T-helper 17 cell (primary cell): ENCODE data around the gene GLG1. TPM values are rescaled to one million over a fixed set of nuclear protein-coding genes. Genes with fewer than 3 reads are reported as not detected.
A peak's percentile ranks its signal among the peaks of the same experiment; 100 is the strongest.

Experiments
- ATAC-seq: fragments of 150-1000 bp; cut with Tn5 transposase; 2 replicates; pipeline ENCODE4 v1.10.0; 2021; ENCODE audit warnings: mild to moderate bottlenecking, moderate library complexity
- DNase-seq, 3 donors: peaks; one replicate each; pipeline versions ENCODE4 v3.0.0 to v3.0.0-alpha.2; 2020 to 2021
- H3K9me3 ChIP-seq: one replicate; pipeline ENCODE4 v1.7.0; 2013; ENCODE audit warnings: low read length, mild to moderate bottlenecking; ENCODE audit not compliant: control insufficient read depth, poor library complexity, severe bottlenecking
- H3K27ac Mint-ChIP-seq: one replicate; pipeline ENCODE4 v1.8.0; 2022; ENCODE audit warnings: mild to moderate bottlenecking, moderate library complexity, mixed read lengths
- H3K27me3 Mint-ChIP-seq: one replicate; pipeline ENCODE4 v1.8.0; 2022; ENCODE audit warnings: mixed read lengths
- H3K36me3 Mint-ChIP-seq: one replicate; pipeline ENCODE4 v1.8.0; 2022; ENCODE audit warnings: low read depth, mixed read lengths
- H3K4me1 Mint-ChIP-seq: one replicate; pipeline ENCODE4 v1.8.0; 2022; ENCODE audit warnings: mild to moderate bottlenecking, mixed read lengths
- H3K4me3 Mint-ChIP-seq: one replicate; pipeline ENCODE4 v1.8.0; 2022; ENCODE audit warnings: mild to moderate bottlenecking, moderate library complexity, mixed read lengths
- total RNA-seq, 4 donors: library from RNA in 2 of 4; stranded (reverse) in 2 of 4; gene quantifications; one replicate each; pipeline ENCODE4 v1.2.3 and lab custom pipeline; 2022 to 2026

GLG1 gene
- total RNA-seq, 2 donors from 2014 or later, result 166 to 180 TPM

- peak overlapping the region; percentile 98 for H3K4me3 Mint-ChIP-seq
- H3K9me3 ChIP-seq, result no peaks in the 10 kb centered on the region
- DNase-seq (no peak), ATAC-seq (no peak)
- peak overlapping the region; percentile 95 for H3K27ac Mint-ChIP-seq
- peaks cover 58% of the 10 kb centered on the region for H3K4me1 Mint-ChIP-seq
- no peaks in the 10 kb centered on the region for H3K36me3 Mint-ChIP-seq
- no peaks in the 10 kb centered on the region for H3K27me3 Mint-ChIP-seq
Observed at GRCh38 chr16:74605332-74605731, 1.6 kb downstream of the GLG1 start.

GRCh38 chr16:74603848-74604247 lies 3.1 kb downstream of the GLG1 start:
- no peaks in the 10 kb centered on the region for H3K9me3 ChIP-seq
- H3K36me3 Mint-ChIP-seq, result peaks cover 2% of the 10 kb centered on the region
- peak overlapping the region; percentile 98 for H3K4me3 Mint-ChIP-seq
- DNase-seq, result no peak
- peaks cover 64% of the 10 kb centered on the region for H3K4me1 Mint-ChIP-seq
- no peaks in the 10 kb centered on the region for H3K27me3 Mint-ChIP-seq
- peak overlapping the region; percentile 95 for H3K27ac Mint-ChIP-seq
- no peak for ATAC-seq

- ATAC-seq (peak; percentile 98), DNase-seq (peak; percentile 37 to 66 (median 43))
- Mint-ChIP-seq H3K27ac (peak overlapping the region; percentile 95), H3K4me1 (peaks cover 60% of the 10 kb centered on the region), H3K4me3 (peak overlapping the region; percentile 78), H3K36me3 (peaks cover 2% of the 10 kb centered on the region), H3K27me3 (no peaks in the 10 kb centered on the region)
- H3K9me3 ChIP-seq, result no peaks in the 10 kb centered on the region
Observed at GRCh38 chr16:74601126-74601871, 5.6 kb downstream of the GLG1 start.

GRCh38 chr16:74596586-74596985 lies 10.3 kb downstream of the GLG1 start:
- H3K27me3 Mint-ChIP-seq, result no peaks in the 10 kb centered on the region
- H3K27ac Mint-ChIP-seq, result peak overlapping the region; percentile 14
- ATAC-seq, result no peak
- peaks cover 46% of the 10 kb centered on the region for H3K4me1 Mint-ChIP-seq
- no peak for DNase-seq
- no peak overlapping the region for H3K4me3 Mint-ChIP-seq
- H3K9me3 ChIP-seq, result no peaks in the 10 kb centered on the region
- peaks cover 2% of the 10 kb centered on the region for H3K36me3 Mint-ChIP-seq

GRCh38 chr16:74592847-74593246 lies 14.1 kb downstream of the GLG1 start:
- no peaks in the 10 kb centered on the region for H3K27me3 Mint-ChIP-seq
- peak overlapping the region; percentile 4 for H3K4me3 Mint-ChIP-seq
- H3K27ac Mint-ChIP-seq, result no peak overlapping the region
- H3K9me3 ChIP-seq, result no peaks in the 10 kb centered on the region
- peaks cover 31% of the 10 kb centered on the region for H3K4me1 Mint-ChIP-seq
- DNase-seq, result no peak
- no peak for ATAC-seq
- H3K36me3 Mint-ChIP-seq, result no peaks in the 10 kb centered on the region

- ATAC-seq (no peak), DNase-seq (no peak)
- no peaks in the 10 kb centered on the region for H3K9me3 ChIP-seq
- Mint-ChIP-seq H3K27ac (peak overlapping the region; percentile 43), H3K27me3 (no peaks in the 10 kb centered on the region), H3K4me3 (peak overlapping the region; percentile 53), H3K4me1 (peaks cover 35% of the 10 kb centered on the region), H3K36me3 (peaks cover 3% of the 10 kb centered on the region)
Observed at GRCh38 chr16:74591876-74592650, 14.9 kb downstream of the GLG1 start.

GRCh38 chr16:74586948-74587347 lies 20.0 kb downstream of the GLG1 start:
- ATAC-seq (no peak), DNase-seq (no peak)
- H3K36me3 Mint-ChIP-seq, result peaks cover 8% of the 10 kb centered on the region
- H3K4me3 Mint-ChIP-seq, result no peak overlapping the region
- H3K4me1 Mint-ChIP-seq, result peaks cover 38% of the 10 kb centered on the region
- peak overlapping the region; percentile 86 for H3K27ac Mint-ChIP-seq
- H3K27me3 Mint-ChIP-seq, result no peaks in the 10 kb centered on the region
- no peaks in the 10 kb centered on the region for H3K9me3 ChIP-seq

GRCh38 chr16:74585846-74586443 lies 21.0 kb downstream of the GLG1 start:
- H3K36me3 Mint-ChIP-seq, result peaks cover 8% of the 10 kb centered on the region
- peak overlapping the region; percentile 86 for H3K27ac Mint-ChIP-seq
- no peak for DNase-seq
- peak; percentile 37 for ATAC-seq
- no peak overlapping the region for H3K4me3 Mint-ChIP-seq
- H3K27me3 Mint-ChIP-seq, result no peaks in the 10 kb centered on the region
- no peaks in the 10 kb centered on the region for H3K9me3 ChIP-seq
- H3K4me1 Mint-ChIP-seq, result peaks cover 45% of the 10 kb centered on the region

GRCh38 chr16:74583926-74584666 lies 22.8 kb downstream of the GLG1 start:
- Mint-ChIP-seq H3K27ac (peak overlapping the region; percentile 86), H3K27me3 (no peaks in the 10 kb centered on the region), H3K4me3 (peak overlapping the region; percentile 0), H3K4me1 (peaks cover 54% of the 10 kb centered on the region), H3K36me3 (peaks cover 8% of the 10 kb centered on the region)
- H3K9me3 ChIP-seq, result no peaks in the 10 kb centered on the region
- DNase-seq, result no peak
- ATAC-seq, result no peak

GRCh38 chr16:74582970-74583369 lies 23.9 kb downstream of the GLG1 start:
- H3K4me1 Mint-ChIP-seq, result peaks cover 59% of the 10 kb centered on the region
- H3K4me3 Mint-ChIP-seq, result no peak overlapping the region

GRCh38 chr16:74580833-74581232 lies 26.1 kb downstream of the GLG1 start:
- Mint-ChIP-seq H3K36me3 (peaks cover 5% of the 10 kb centered on the region), H3K4me3 (peak overlapping the region; percentile 47), H3K4me1 (peaks cover 49% of the 10 kb centered on the region), H3K27ac (peak overlapping the region; percentile 84), H3K27me3 (no peaks in the 10 kb centered on the region)
- H3K9me3 ChIP-seq, result no peaks in the 10 kb centered on the region
- DNase-seq (no peak), ATAC-seq (no peak)

More at GRCh38 chr16:74582970-74583369, 23.9 kb downstream of the GLG1 start:
- Mint-ChIP-seq H3K36me3 (peaks cover 8% of the 10 kb centered on the region), H3K27me3 (no peaks in the 10 kb centered on the region), H3K27ac (peak overlapping the region; percentile 86)
- ATAC-seq (no peak), DNase-seq (no peak)
- no peaks in the 10 kb centered on the region for H3K9me3 ChIP-seq

GRCh38 chr16:74578838-74579237 lies 28.1 kb downstream of the GLG1 start:
- Mint-ChIP-seq H3K4me1 (peaks cover 51% of the 10 kb centered on the region), H3K27me3 (no peaks in the 10 kb centered on the region), H3K4me3 (peak overlapping the region; percentile 53), H3K36me3 (peaks cover 5% of the 10 kb centered on the region), H3K27ac (peak overlapping the region; percentile 84)
- no peaks in the 10 kb centered on the region for H3K9me3 ChIP-seq
- ATAC-seq (no peak), DNase-seq (no peak)

- H3K4me3 Mint-ChIP-seq, result peak overlapping the region; percentile 33
- H3K36me3 Mint-ChIP-seq, result peaks cover 2% of the 10 kb centered on the region
- ATAC-seq, result no peak
- H3K27ac Mint-ChIP-seq, result peak overlapping the region; percentile 84
- no peak for DNase-seq
- H3K4me1 Mint-ChIP-seq, result peaks cover 47% of the 10 kb centered on the region
- H3K27me3 Mint-ChIP-seq, result no peaks in the 10 kb centered on the region
- H3K9me3 ChIP-seq, result no peaks in the 10 kb centered on the region
Observed at GRCh38 chr16:74578433-74578832, 28.5 kb downstream of the GLG1 start.
